Medulla oblongata (tissue), 1 donor: ENCODE data around the gene TRIM37.

Experiments used
- DNase-seq: peaks from one replicate; pipeline ENCODE4 v3.0.0-alpha.2; 2015; ENCODE audit errors: extremely low spot score

The TRIM37 gene

GRCh38 chr17:58936295-58936694, 170.4 kb downstream of the TRIM37 start:
- no peak for DNase-seq

- DNase-seq: no peak
Measured at GRCh38 chr17:58932956-58933355, 173.7 kb downstream of the TRIM37 start.
